ENCODE measurements around the gene ZSWIM6. TPM values are rescaled to one million over a fixed set of nuclear protein-coding genes. Genes with fewer than 3 reads are reported as not detected.

ZSWIM6 gene
- total RNA-seq, 2 donors from 2014 or later: 10.6 to 18.8 TPM

GRCh38 chr5:61504143-61504770 lies 172.2 kb downstream of the ZSWIM6 start:
- TF ChIP-seq, protein P1, sequence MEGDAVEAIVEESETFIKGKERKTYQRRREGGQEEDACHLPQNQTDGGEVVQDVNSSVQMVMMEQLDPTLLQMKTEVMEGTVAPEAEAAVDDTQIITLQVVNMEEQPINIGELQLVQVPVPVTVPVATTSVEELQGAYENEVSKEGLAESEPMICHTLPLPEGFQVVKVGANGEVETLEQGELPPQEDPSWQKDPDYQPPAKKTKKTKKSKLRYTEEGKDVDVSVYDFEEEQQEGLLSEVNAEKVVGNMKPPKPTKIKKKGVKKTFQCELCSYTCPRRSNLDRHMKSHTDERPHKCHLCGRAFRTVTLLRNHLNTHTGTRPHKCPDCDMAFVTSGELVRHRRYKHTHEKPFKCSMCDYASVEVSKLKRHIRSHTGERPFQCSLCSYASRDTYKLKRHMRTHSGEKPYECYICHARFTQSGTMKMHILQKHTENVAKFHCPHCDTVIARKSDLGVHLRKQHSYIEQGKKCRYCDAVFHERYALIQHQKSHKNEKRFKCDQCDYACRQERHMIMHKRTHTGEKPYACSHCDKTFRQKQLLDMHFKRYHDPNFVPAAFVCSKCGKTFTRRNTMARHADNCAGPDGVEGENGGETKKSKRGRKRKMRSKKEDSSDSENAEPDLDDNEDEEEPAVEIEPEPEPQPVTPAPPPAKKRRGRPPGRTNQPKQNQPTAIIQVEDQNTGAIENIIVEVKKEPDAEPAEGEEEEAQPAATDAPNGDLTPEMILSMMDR (IDR thresholded peaks at IDR 0.05): no peak
- no peak overlapping the region for H3K27ac ChIP-seq
- H3K36me3 ChIP-seq: no peaks in the 10 kb centered on the region
- no peaks in the 10 kb centered on the region for H3K27me3 ChIP-seq (replicated peaks; ENCODE audit: insufficient read depth)
- ATAC-seq (ENCODE audit: insufficient number of reproducible peaks, low FRiP score, low read depth): no peak
- no peak overlapping the region for H3K4me3 ChIP-seq
- no peak for DNase-seq (ENCODE audit: low spot score)
- H3K4me1 ChIP-seq (ENCODE audit: control insufficient read depth in 1 of 2, low read depth in 2 of 2): no peaks in the 10 kb centered on the region
- H3K9me3 ChIP-seq: no peaks in the 10 kb centered on the region

GRCh38 chr5:61505281-61505680 lies 173.2 kb downstream of the ZSWIM6 start:
- H3K9me3 ChIP-seq: no peaks in the 10 kb centered on the region
- H3K27me3 ChIP-seq (replicated peaks; ENCODE audit: insufficient read depth): no peaks in the 10 kb centered on the region
- no peak overlapping the region for H3K27ac ChIP-seq
- H3K36me3 ChIP-seq: no peaks in the 10 kb centered on the region
- H3K4me1 ChIP-seq (ENCODE audit: control insufficient read depth in 1 of 2, low read depth in 2 of 2): no peaks in the 10 kb centered on the region
- H3K4me3 ChIP-seq: no peak overlapping the region
- ATAC-seq (ENCODE audit: insufficient number of reproducible peaks, low FRiP score, low read depth): no peak
- TF ChIP-seq, protein P1 (IDR thresholded peaks at IDR 0.05): no peak
- DNase-seq (ENCODE audit: low spot score): no peak

- no peaks in the 10 kb centered on the region for H3K9me3 ChIP-seq
- H3K27ac ChIP-seq: no peak overlapping the region
- no peaks in the 10 kb centered on the region for H3K27me3 ChIP-seq (replicated peaks; ENCODE audit: insufficient read depth)
- no peaks in the 10 kb centered on the region for H3K4me1 ChIP-seq (ENCODE audit: control insufficient read depth in 1 of 2, low read depth in 2 of 2)
- ATAC-seq (ENCODE audit: insufficient number of reproducible peaks, low FRiP score, low read depth) (no peak), DNase-seq (ENCODE audit: low spot score) (no peak)
- TF ChIP-seq, protein P1 (IDR thresholded peaks at IDR 0.05): no peak
- no peak overlapping the region for H3K4me3 ChIP-seq
- no peaks in the 10 kb centered on the region for H3K36me3 ChIP-seq
Observed at GRCh38 chr5:61507232-61507631, 175.2 kb downstream of the ZSWIM6 start.

GRCh38 chr5:61516946-61517345 lies 184.9 kb downstream of the ZSWIM6 start:
- Histone ChIP-seq H3K9me3 (peaks cover 4% of the 10 kb centered on the region), H3K4me1 (ENCODE audit: control insufficient read depth in 1 of 2, low read depth in 2 of 2) (no peaks in the 10 kb centered on the region), H3K36me3 (no peaks in the 10 kb centered on the region), H3K4me3 (no peak overlapping the region), H3K27me3 (replicated peaks; ENCODE audit: insufficient read depth) (no peaks in the 10 kb centered on the region), H3K27ac (no peak overlapping the region)
- ATAC-seq (ENCODE audit: insufficient number of reproducible peaks, low FRiP score, low read depth) (no peak), DNase-seq (ENCODE audit: low spot score) (no peak)
- TF ChIP-seq, protein P1 (IDR thresholded peaks at IDR 0.05): no peak

GRCh38 chr5:61519728-61520277 lies 187.7 kb downstream of the ZSWIM6 start:
- DNase-seq (ENCODE audit: low spot score) (no peak), ATAC-seq (ENCODE audit: insufficient number of reproducible peaks, low FRiP score, low read depth) (no peak)
- no peaks in the 10 kb centered on the region for H3K4me1 ChIP-seq (ENCODE audit: control insufficient read depth in 1 of 2, low read depth in 2 of 2)
- no peaks in the 10 kb centered on the region for H3K36me3 ChIP-seq
- H3K27ac ChIP-seq: no peak overlapping the region
- TF ChIP-seq, protein P1 (IDR thresholded peaks at IDR 0.05): no peak
- H3K4me3 ChIP-seq: no peak overlapping the region
- H3K27me3 ChIP-seq (replicated peaks; ENCODE audit: insufficient read depth): no peaks in the 10 kb centered on the region
- peaks cover 4% of the 10 kb centered on the region for H3K9me3 ChIP-seq

Data from thoracic aorta (tissue), 2 donors.